Transverse colon (tissue), 4 donors: ENCODE results near the gene CMTM4. TPM values are rescaled to one million over a fixed set of nuclear protein-coding genes. Genes with fewer than 3 reads are reported as not detected.

Source experiments
- DNase-seq: peaks from one replicate; pipeline ENCODE4 v3.0.0-alpha.2; 2019
- H3K27ac ChIP-seq, 4 donors: fragments of 200-600 bp; sonication (generic); 2 replicates each; pipeline ENCODE4 v1.5.1; 2016 to 2018; ENCODE audit warnings: inconsistent platforms in 4 of 4
- H3K27me3 ChIP-seq: fragments of 200-600 bp; sonication (generic); 2 replicates; pipeline ENCODE4 v1.5.1; 2017; ENCODE audit warnings: inconsistent platforms
- H3K36me3 ChIP-seq, 4 donors: fragments of 200-600 bp; sonication (generic); 2 replicates each; pipeline ENCODE4 v1.5.1; 2017 to 2019; ENCODE audit warnings: inconsistent platforms in 4 of 4
- H3K4me1 ChIP-seq, 4 donors: fragments of 200-600 bp; sonication (generic); 2 replicates each; pipeline ENCODE4 v1.5.1; 2017 to 2020; ENCODE audit warnings: inconsistent platforms in 4 of 4
- H3K4me3 ChIP-seq, 4 donors: fragments of 200-600 bp; sonication (generic); 1 replicate in 1 of 4; 2 replicates in 3 of 4; pipeline versions ENCODE4 v1.5.1 to v1.6.1; 2017 to 2019; ENCODE audit warnings: inconsistent platforms in 4 of 4
- H3K9me3 ChIP-seq, 2 donors: fragments of 200-600 bp; sonication (generic); 2 replicates each; pipeline ENCODE4 v1.5.1; 2017 to 2019; ENCODE audit warnings: inconsistent platforms in 2 of 2
- EP300 ChIP-seq: sonication (generic); formaldehyde crosslinking; IDR thresholded peaks from one replicate; pipeline ENCODE4 v1.6.1; 2017; ENCODE audit warnings: antibody characterized with exemption, low read depth
- POLR2A ChIP-seq: fragments of 450-650 bp; IDR thresholded peaks from one replicate; pipeline ENCODE4 v1.6.1; 2016; ENCODE audit warnings: antibody characterized with exemption, mild to moderate bottlenecking, moderate library complexity
- POLR2AphosphoS5 ChIP-seq, 3 donors: sonication (generic); formaldehyde crosslinking; IDR thresholded peaks; one replicate each; pipeline ENCODE4 v1.6.1; 2016; ENCODE audit warnings: antibody characterized with exemption in 3 of 3
- WGBS, 2 donors: methylation state at CpG; one replicate each; pipeline ENCODE4 v1.1.5; 2018; ENCODE audit warnings: low coverage in 1 of 2; 5-methylcytosine and 5-hydroxymethylcytosine counted together
- in situ Hi-C, 4 donors: fragments of 200-750 bp; cut with MboI; loops; one replicate each; pipeline versions ENCODE4 v1.15.0 to v1.15.1; 2017; ENCODE audit warnings: low sequenced_read_pairs in 3 of 4, low pct_ligation_motif_present in 1 of 4, low pct_unique_long_range_greater_than_20kb in 1 of 4
- intact Hi-C: fragments of 100-400 bp; cut with DNase I; formaldehyde crosslinking; loops from one replicate; pipeline ENCODE4 v1.15.1; 2023; ENCODE audit warnings: low total_unique reads
- total RNA-seq, 4 donors: library from RNA; depleted of rRNA; stranded (reverse); fragments of >200 nt; gene quantifications; one replicate each; pipeline ENCODE4 v1.1.0, GENCODE V29; 2016
- TF ChIP-seq, protein P1 (sequence below), 5 experiments: fragments of 200-600 bp in 3 of 5; fragments of 450-650 bp in 2 of 5; sonication (generic) in 3 of 5; IDR thresholded peaks; 1 replicate in 2 of 5; 2 replicates in 3 of 5; pipeline ENCODE4 v1.5.1; 2016 to 2017; ENCODE audit warnings: antibody characterized with exemption in 5 of 5, inconsistent platforms in 3 of 5, mild to moderate bottlenecking in 2 of 5, moderate library complexity in 1 of 5

The CMTM4 gene
- total RNA-seq, 4 donors from 2014 or later: 77.0 to 167 (median 163) TPM

DNA sequence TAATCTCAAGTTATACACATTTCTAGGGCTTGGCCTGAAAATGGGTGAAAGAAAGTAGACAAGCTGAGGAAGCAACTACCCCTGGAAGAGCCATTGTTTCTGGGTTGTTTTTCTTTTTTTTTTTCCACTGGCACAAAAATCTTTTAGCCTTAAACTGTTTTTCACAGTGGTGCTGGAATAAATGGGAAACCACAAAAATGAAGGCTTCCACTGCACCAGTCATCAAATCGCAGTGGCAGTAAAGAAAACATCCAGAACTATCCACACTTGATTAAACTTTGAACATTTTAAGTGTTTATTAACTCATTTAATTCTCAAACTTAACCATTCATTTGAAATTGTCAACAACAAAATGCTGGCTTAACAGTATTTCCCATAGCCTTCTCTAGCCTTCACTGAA lies 14.3 kb downstream of the CMTM4 start:
- in situ Hi-C loops: no loop called here
- intact Hi-C loops: no loop called here
- Histone ChIP-seq H3K4me1 (no peaks in the 10 kb centered on the region), H3K27ac (no peak overlapping the region), H3K36me3 (peaks cover 0 to 4% (median 0%) of the 10 kb centered on the region in 4 donors), H3K4me3 (no peak overlapping the region), H3K9me3 (no peaks in the 10 kb centered on the region), H3K27me3 (no peaks in the 10 kb centered on the region)
- TF ChIP-seq EP300 (no peak), POLR2AphosphoS5 (IDR thresholded peaks at IDR 0.05) (no peak), POLR2A (no peak)
- TF ChIP-seq, protein P1, sequence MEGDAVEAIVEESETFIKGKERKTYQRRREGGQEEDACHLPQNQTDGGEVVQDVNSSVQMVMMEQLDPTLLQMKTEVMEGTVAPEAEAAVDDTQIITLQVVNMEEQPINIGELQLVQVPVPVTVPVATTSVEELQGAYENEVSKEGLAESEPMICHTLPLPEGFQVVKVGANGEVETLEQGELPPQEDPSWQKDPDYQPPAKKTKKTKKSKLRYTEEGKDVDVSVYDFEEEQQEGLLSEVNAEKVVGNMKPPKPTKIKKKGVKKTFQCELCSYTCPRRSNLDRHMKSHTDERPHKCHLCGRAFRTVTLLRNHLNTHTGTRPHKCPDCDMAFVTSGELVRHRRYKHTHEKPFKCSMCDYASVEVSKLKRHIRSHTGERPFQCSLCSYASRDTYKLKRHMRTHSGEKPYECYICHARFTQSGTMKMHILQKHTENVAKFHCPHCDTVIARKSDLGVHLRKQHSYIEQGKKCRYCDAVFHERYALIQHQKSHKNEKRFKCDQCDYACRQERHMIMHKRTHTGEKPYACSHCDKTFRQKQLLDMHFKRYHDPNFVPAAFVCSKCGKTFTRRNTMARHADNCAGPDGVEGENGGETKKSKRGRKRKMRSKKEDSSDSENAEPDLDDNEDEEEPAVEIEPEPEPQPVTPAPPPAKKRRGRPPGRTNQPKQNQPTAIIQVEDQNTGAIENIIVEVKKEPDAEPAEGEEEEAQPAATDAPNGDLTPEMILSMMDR (IDR thresholded peaks at IDR 0.05): no peak
- no peak for DNase-seq
- 80 to 88% methylated on average over 1 of the region's 1 CpG for WGBS, 2 donors

DNA sequence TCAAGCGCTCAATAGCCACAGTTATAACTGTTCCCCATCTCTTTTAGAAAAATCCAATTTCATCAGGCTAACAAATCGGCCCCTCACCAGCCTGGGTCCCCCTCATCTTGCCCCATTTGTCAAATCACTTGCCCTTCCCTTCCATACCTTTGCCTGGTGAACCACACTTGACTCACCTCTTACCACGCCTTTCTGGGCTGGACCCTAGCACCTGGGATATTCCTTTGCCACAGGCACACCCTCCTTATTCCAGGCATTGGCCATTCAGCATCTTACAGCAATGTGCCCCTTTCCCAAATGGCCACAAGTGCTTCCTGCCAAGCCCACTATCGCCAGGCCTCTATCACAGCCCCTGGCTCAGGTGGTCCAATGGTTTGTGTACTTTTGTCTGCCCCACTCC lies 14.9 kb downstream of the CMTM4 start:
- no peak overlapping the region for H3K27ac ChIP-seq
- H3K27me3 ChIP-seq: no peaks in the 10 kb centered on the region
- peaks cover 0 to 2% (median 0%) of the 10 kb centered on the region in 4 donors for H3K4me1 ChIP-seq
- intact Hi-C loops: no loop called here
- TF ChIP-seq POLR2AphosphoS5 (IDR thresholded peaks at IDR 0.05): no peak
- TF ChIP-seq, protein P1 (IDR thresholded peaks at IDR 0.05): no peak
- no peak for TF ChIP-seq EP300
- no peak for TF ChIP-seq POLR2A
- no peaks in the 10 kb centered on the region for H3K9me3 ChIP-seq
- DNase-seq: no peak
- in situ Hi-C loops: no loop called here
- WGBS, 2 donors: 85 to 92% methylated on average over 4 of the region's 4 CpGs
- H3K4me3 ChIP-seq: no peak overlapping the region
- H3K36me3 ChIP-seq: peaks cover 0 to 4% (median 0%) of the 10 kb centered on the region in 4 donors

DNA sequence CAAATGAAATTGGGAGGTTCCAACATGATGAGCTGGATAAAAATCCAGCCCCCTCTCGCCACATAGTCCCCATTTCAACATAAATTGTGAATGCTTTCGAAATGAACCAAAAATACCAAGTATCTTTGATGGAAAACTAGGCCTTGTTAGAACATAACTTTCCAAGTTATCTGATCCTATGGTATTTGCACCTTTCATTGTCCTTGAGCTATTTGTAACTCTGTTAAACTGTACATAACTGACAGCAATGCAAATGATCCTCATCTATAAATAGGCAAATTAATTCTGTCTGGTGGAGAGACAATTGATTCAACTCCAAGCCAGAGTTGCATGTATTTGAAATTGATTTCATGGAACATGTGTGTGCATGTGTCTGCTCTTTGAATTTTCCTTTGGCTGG lies 18.2 kb downstream of the CMTM4 start:
- H3K9me3 ChIP-seq: no peaks in the 10 kb centered on the region
- peaks cover 0 to 6% (median 0%) of the 10 kb centered on the region in 4 donors for H3K4me1 ChIP-seq
- TF ChIP-seq, protein P1 (IDR thresholded peaks at IDR 0.05): no peak
- TF ChIP-seq EP300 (no peak), POLR2A (no peak), POLR2AphosphoS5 (IDR thresholded peaks at IDR 0.05) (no peak)
- no peaks in the 10 kb centered on the region for H3K27me3 ChIP-seq
- H3K4me3 ChIP-seq: no peak overlapping the region
- DNase-seq: no peak
- intact Hi-C loops: no loop called here
- 87 to 100% methylated on average over 2 of the region's 2 CpGs for WGBS, 2 donors
- in situ Hi-C loops: no loop called here
- peaks cover 0 to 4% (median 0%) of the 10 kb centered on the region in 4 donors for H3K36me3 ChIP-seq
- H3K27ac ChIP-seq: no peak overlapping the region

DNA sequence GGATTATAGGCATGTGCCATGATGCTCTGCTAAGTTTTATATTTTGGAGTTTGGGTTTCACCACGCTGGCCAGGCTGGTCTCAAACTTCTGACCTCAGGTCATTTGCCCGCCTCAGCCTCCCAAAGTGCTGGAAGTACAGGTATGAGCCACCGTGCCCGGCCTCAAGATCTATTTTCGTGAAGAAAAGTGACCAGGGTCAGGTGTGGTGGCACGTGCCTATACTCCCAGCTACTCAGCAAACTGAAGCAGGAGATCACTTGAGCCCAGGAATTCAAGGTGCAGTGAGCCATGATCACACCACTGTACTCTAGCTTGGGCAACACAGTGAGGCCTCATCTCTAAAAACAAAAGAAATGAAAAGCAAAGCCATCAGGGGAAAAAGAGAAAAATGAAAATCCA lies 18.7 kb downstream of the CMTM4 start:
- WGBS, 2 donors: 92% methylated on average over 6 of the region's 6 CpGs; no CpG with 5 or more reads in 1 of the 2 donors
- H3K4me1 ChIP-seq: peaks cover 0 to 6% (median 0%) of the 10 kb centered on the region in 4 donors
- TF ChIP-seq POLR2AphosphoS5 (IDR thresholded peaks at IDR 0.05) (no peak), POLR2A (no peak), EP300 (no peak)
- TF ChIP-seq, protein P1 (IDR thresholded peaks at IDR 0.05): no peak
- no peaks in the 10 kb centered on the region for H3K9me3 ChIP-seq
- peaks cover 0 to 4% (median 0%) of the 10 kb centered on the region in 4 donors for H3K36me3 ChIP-seq
- no peak overlapping the region for H3K4me3 ChIP-seq
- intact Hi-C loops (no loop called here), in situ Hi-C loops (no loop called here)
- H3K27ac ChIP-seq: no peak overlapping the region
- DNase-seq: no peak
- no peaks in the 10 kb centered on the region for H3K27me3 ChIP-seq
